Breast epithelium (tissue), 4 donors: Measurements from ENCODE around the gene HOXA6. TPM values are rescaled to one million over a fixed set of nuclear protein-coding genes. Genes with fewer than 3 reads are reported as not detected.

Experiments
- DNase-seq, 2 donors: peaks; one replicate each; pipeline ENCODE4 v3.0.0-alpha.2; 2019; ENCODE audit warnings: low spot score in 2 of 2
- H3K27ac ChIP-seq, 2 donors: fragments of 200-600 bp; sonication (generic) in 1 of 2; one replicate each; pipeline ENCODE4 v1.5.1; 2016 to 2019; ENCODE audit warnings: mild to moderate bottlenecking in 1 of 2
- H3K27me3 ChIP-seq, 2 donors: fragments of 200-600 bp; sonication (generic) in 1 of 2; one replicate each; pipeline versions ENCODE4 v1.5.1 to v1.6.0; 2017 to 2019; ENCODE audit warnings: control low read depth in 1 of 2, mild to moderate bottlenecking in 1 of 2
- H3K36me3 ChIP-seq: fragments of 200-600 bp; one replicate; pipeline ENCODE4 v1.5.1; 2019
- H3K4me1 ChIP-seq, 2 donors: fragments of 200-600 bp; sonication (generic); one replicate each; pipeline ENCODE4 v1.5.1; 2016 to 2019; ENCODE audit warnings: control low read depth in 1 of 2
- H3K4me3 ChIP-seq, 3 donors: fragments of 200-600 bp; sonication (generic); 1 replicate in 2 of 3; 2 replicates in 1 of 3; pipeline ENCODE4 v1.5.1; 2016 to 2019; ENCODE audit warnings: mild to moderate bottlenecking in 3 of 3, moderate library complexity in 2 of 3
- H3K9me3 ChIP-seq, 2 donors: fragments of 200-600 bp; sonication (generic) in 1 of 2; one replicate each; pipeline ENCODE4 v1.5.1; 2016 to 2019; ENCODE audit warnings: control low read depth in 1 of 2
- CTCF ChIP-seq, 3 donors: fragments of 450-650 bp; IDR thresholded peaks; one replicate each; pipeline ENCODE4 v1.5.1; 2016 to 2017; ENCODE audit warnings: antibody characterized with exemption in 3 of 3, mild to moderate bottlenecking in 3 of 3, moderate library complexity in 3 of 3
- POLR2A ChIP-seq: fragments of 450-650 bp; IDR thresholded peaks from one replicate; pipeline ENCODE4 v1.6.1; 2016; ENCODE audit warnings: antibody characterized with exemption, mild to moderate bottlenecking, moderate library complexity
- POLR2AphosphoS5 ChIP-seq, 3 donors: sonication (generic); formaldehyde crosslinking; IDR thresholded peaks; one replicate each; pipeline ENCODE4 v1.6.1; 2017; ENCODE audit warnings: antibody characterized with exemption in 3 of 3
- intact Hi-C: fragments of 100-400 bp; cut with DNase I; formaldehyde crosslinking; loops from one replicate; pipeline ENCODE4 v1.15.1; 2023; ENCODE audit warnings: low total_unique reads
- total RNA-seq, 3 donors: library from RNA; depleted of rRNA; stranded (reverse); fragments of >200 nt; gene quantifications; one replicate each; pipeline ENCODE4 v1.1.0, GENCODE V29; 2016

The HOXA6 gene
- total RNA-seq, 3 donors from 2014 or later = 7.9 to 16.0 (median 9.0) TPM

GRCh38 chr7:27101957-27102580, 45.5 kb downstream of the HOXA6 start:
- intact Hi-C loops = no loop called here
- H3K4me3 ChIP-seq = peak overlapping the region; percentile 44 to 83 (median 71)

GRCh38 chr7:27101171-27101956, 46.2 kb downstream of the HOXA6 start:
- intact Hi-C loops = no loop called here
- peak overlapping the region; percentile 44 to 83 (median 71) for H3K4me3 ChIP-seq
- DNase-seq = no peak
- H3K4me1 ChIP-seq = peaks cover 0 to 3% of the 10 kb centered on the region in 2 donors
- H3K36me3 ChIP-seq = no peaks in the 10 kb centered on the region
- H3K27me3 ChIP-seq = no peaks in the 10 kb centered on the region
- peak overlapping the region; percentile 94 to 98 for H3K27ac ChIP-seq
- no peaks in the 10 kb centered on the region for H3K9me3 ChIP-seq
- TF ChIP-seq POLR2AphosphoS5 (IDR thresholded peaks at IDR 0.05) = no peak
- no peak for TF ChIP-seq POLR2A
- no peak for TF ChIP-seq CTCF (IDR thresholded peaks at IDR 0.05)

More at GRCh38 chr7:27101957-27102580, 45.5 kb downstream of the HOXA6 start:
- Histone ChIP-seq H3K36me3 (no peaks in the 10 kb centered on the region), H3K9me3 (no peaks in the 10 kb centered on the region), H3K27ac (peak overlapping the region; percentile 94 to 98), H3K27me3 (no peaks in the 10 kb centered on the region), H3K4me1 (peaks cover 0 to 3% of the 10 kb centered on the region in 2 donors)
- no peak for TF ChIP-seq CTCF (IDR thresholded peaks at IDR 0.05)
- DNase-seq = no peak

- peak overlapping the region; percentile 44 to 83 (median 71) for H3K4me3 ChIP-seq
- intact Hi-C loops = no loop called here
- no peak for TF ChIP-seq POLR2A
- TF ChIP-seq POLR2AphosphoS5 (IDR thresholded peaks at IDR 0.05) = no peak
- TF ChIP-seq CTCF (IDR thresholded peaks at IDR 0.05) = no peak
- no peaks in the 10 kb centered on the region for H3K9me3 ChIP-seq
- H3K4me1 ChIP-seq = peaks cover 0 to 3% of the 10 kb centered on the region in 2 donors
- DNase-seq = no peak
- H3K36me3 ChIP-seq = no peaks in the 10 kb centered on the region
- H3K27ac ChIP-seq = peak overlapping the region; percentile 94 to 98
- H3K27me3 ChIP-seq = no peaks in the 10 kb centered on the region
Measured at GRCh38 chr7:27100694-27101170, 46.8 kb downstream of the HOXA6 start.

- TF ChIP-seq CTCF (IDR thresholded peaks at IDR 0.05) = no peak
- TF ChIP-seq POLR2AphosphoS5 (IDR thresholded peaks at IDR 0.05) = no peak
- no peak for TF ChIP-seq POLR2A
- no peaks in the 10 kb centered on the region for H3K9me3 ChIP-seq
- intact Hi-C loops = loop anchor here (5.0 kb wide), 2 partner anchors 43 to 608 kb away; partner anchors contain the start of gene HOXA5
- peak overlapping the region in 2 of 3 donors; percentile 83 to 99 for H3K4me3 ChIP-seq
- H3K36me3 ChIP-seq = no peaks in the 10 kb centered on the region
- DNase-seq = no peak
- peak overlapping the region; percentile 98 to 99 for H3K27ac ChIP-seq
- H3K4me1 ChIP-seq = peaks cover 0 to 3% of the 10 kb centered on the region in 2 donors
- H3K27me3 ChIP-seq = no peaks in the 10 kb centered on the region
Measured at GRCh38 chr7:27099453-27100370, 47.9 kb downstream of the HOXA6 start.
